Endothelial cell of umbilical vein (primary cell): ENCODE results near the gene GUK1. TPM values are rescaled to one million over a fixed set of nuclear protein-coding genes. Genes with fewer than 3 reads are reported as not detected.

Experiments used
- BruUV-seq: library from RNA; stranded (reverse); fragments of 400-500 nt; replicated peaks from 2 replicates; lab custom pipeline; 2021; lab: Mats Ljungman, UMichigan
- CTCF ChIA-PET: fragments of 300-600, 350-600 bp; sonication (Branson Sonifier 250); formaldehyde crosslinking; loops from one replicate; lab custom pipeline; 2021; ENCODE audit warnings: antibody characterized with exemption, inconsistent platforms; lab: Charles Lee
- POLR2A ChIA-PET: fragments of 300-600, 350-600 bp; sonication (Branson Sonifier 250); formaldehyde crosslinking; loops from one replicate; lab custom pipeline; 2021; ENCODE audit warnings: antibody characterized with exemption, inconsistent platforms; lab: Charles Lee
- DNase-seq: peaks from one replicate; pipeline ENCODE4 v3.0.0-alpha.2; 2011; ENCODE audit warnings: low read depth, low spot score
- FAIRE-seq: peaks from 2 replicates; lab custom pipeline; 2011; peaks lifted over from hg19 to GRCh38; lab: Jason Lieb, UNC
- H2AFZ ChIP-seq: 2 replicates; pipeline ENCODE4 v1.6.0; 2012; ENCODE audit warnings: low read depth, low read length, control low read depth, inconsistent platforms
- H3K27ac ChIP-seq: 2 replicates; pipeline ENCODE4 v1.5.1; 2011; ENCODE audit warnings: low read depth, mild to moderate bottlenecking, control low read depth, low read length, moderate library complexity; ENCODE audit not compliant: insufficient read depth
- H3K27me3 ChIP-seq, 2 experiments: 2 replicates each; pipeline versions ENCODE4 v1.6.0 to v1.6.1; 2011; ENCODE audit warnings: low read length in 2 of 2, mixed read lengths in 1 of 2; ENCODE audit not compliant: control insufficient read depth in 2 of 2, insufficient read depth in 2 of 2
- H3K36me3 ChIP-seq, 2 experiments: 2 replicates in 1 of 2; 3 replicates in 1 of 2; pipeline ENCODE4 v1.5.1; 2011; ENCODE audit warnings: low read length in 2 of 2, mild to moderate bottlenecking in 1 of 2, moderate library complexity in 1 of 2; ENCODE audit not compliant: control insufficient read depth in 2 of 2, insufficient read depth in 2 of 2; ENCODE audit errors: extremely low read depth in 1 of 2
- H3K4me1 ChIP-seq: 3 replicates; pipeline ENCODE4 v1.5.1; 2011; ENCODE audit warnings: mild to moderate bottlenecking, low read length; ENCODE audit not compliant: control insufficient read depth, insufficient read depth; ENCODE audit errors: extremely low read depth
- H3K4me2 ChIP-seq: 2 replicates; pipeline ENCODE4 v1.6.1; 2011; ENCODE audit warnings: low read length, control low read depth, mixed read lengths; ENCODE audit not compliant: insufficient read depth
- H3K4me3 ChIP-seq, 3 experiments: fragments of 200-600 bp in 1 of 3; sonication (generic), shearing (Covaris generic) in 1 of 3; replicated peaks in 1 of 3; 2 replicates each; pipeline ENCODE4 v1.5.1; 2011 to 2016; ENCODE audit warnings: control low read depth in 3 of 3, low read length in 3 of 3, mild to moderate bottlenecking in 2 of 3, inconsistent platforms in 1 of 3, low read depth in 1 of 3, moderate library complexity in 1 of 3; ENCODE audit not compliant: insufficient read depth in 1 of 3
- H3K79me2 ChIP-seq: 2 replicates; pipeline ENCODE4 v1.6.0; 2012; ENCODE audit warnings: low read length, inconsistent platforms; ENCODE audit not compliant: control insufficient read depth, insufficient read depth
- H3K9ac ChIP-seq: replicated peaks from 2 replicates; pipeline ENCODE3; 2011; ENCODE audit warnings: low read length, control low read depth; ENCODE audit not compliant: insufficient read depth; ENCODE audit errors: extremely low read depth
- H3K9me1 ChIP-seq: replicated peaks from 3 replicates; pipeline ENCODE4 v1.6.0; 2011; ENCODE audit warnings: mild to moderate bottlenecking, low read length; ENCODE audit not compliant: control insufficient read depth, insufficient read depth; ENCODE audit errors: extremely low read depth
- H3K9me3 ChIP-seq: replicated peaks from 2 replicates; pipeline ENCODE4 v1.5.1; 2012; ENCODE audit warnings: low read length, inconsistent platforms; ENCODE audit not compliant: control insufficient read depth, insufficient read depth
- H4K20me1 ChIP-seq: replicated peaks from 2 replicates; pipeline ENCODE3; 2011; ENCODE audit warnings: mild to moderate bottlenecking, low read length; ENCODE audit not compliant: control insufficient read depth, insufficient read depth; ENCODE audit errors: extremely low read depth
- EZH2 ChIP-seq: IDR thresholded peaks from 2 replicates; pipeline ENCODE4 v1.6.1; 2012; ENCODE audit warnings: borderline replicate concordance, low read depth, mild to moderate bottlenecking, moderate library complexity, low read length, inconsistent platforms; ENCODE audit not compliant: severe bottlenecking
- FOS ChIP-seq: IDR thresholded peaks from 2 replicates; pipeline ENCODE4 v1.6.1; 2011; ENCODE audit warnings: mild to moderate bottlenecking, low read length, moderate library complexity, borderline replicate concordance; ENCODE audit not compliant: insufficient read depth
- GATA2 ChIP-seq: IDR thresholded peaks from 2 replicates; pipeline ENCODE4 v1.7.0; 2011; ENCODE audit warnings: low read depth, mild to moderate bottlenecking, moderate library complexity, mixed read lengths, low read length; ENCODE audit not compliant: insufficient read length, insufficient read depth
- JUN ChIP-seq: IDR thresholded peaks from 2 replicates; pipeline ENCODE4 v1.6.1; 2011; ENCODE audit warnings: borderline replicate concordance, low read depth; ENCODE audit not compliant: insufficient read length, insufficient read depth
- MYC ChIP-seq: IDR thresholded peaks from one replicate; pipeline ENCODE4 v1.6.1; 2011; ENCODE audit warnings: mild to moderate bottlenecking, low read depth, low read length
- POLR2A ChIP-seq: IDR thresholded peaks from 2 replicates; pipeline ENCODE4 v1.6.1; 2012; ENCODE audit warnings: low read depth, mild to moderate bottlenecking, control low read depth, low read length
- POLR2AphosphoS5 ChIP-seq: IDR thresholded peaks from 2 replicates; pipeline ENCODE4 v1.6.1; 2012; ENCODE audit warnings: low read depth, mild to moderate bottlenecking, control low read depth, low read length, moderate library complexity; ENCODE audit not compliant: insufficient read depth
- dilution Hi-C: fragments of 300-500 bp; cut with MboI; formaldehyde crosslinking; loops from one replicate; pipeline ENCODE4 v1.15.0; 2019; ENCODE audit warnings: low sequenced_read_pairs; ENCODE audit not compliant: extremely low pct_ligation_motif_present
- intact Hi-C: fragments of 100-400 bp; cut with micrococcal nuclease; formaldehyde crosslinking; loops from one replicate; pipeline ENCODE4 v1.10.0; 2022
- polyA plus RNA-seq, 4 experiments: library from polyadenylated mRNA; depleted of rRNA in 3 of 4; stranded (reverse) in 3 of 4; unstranded in 1 of 4; fragments of >200 nt; gene quantifications; 2 replicates each; pipeline versions ENCODE4 v1.2.1 to v1.2.3, GENCODE V29; 2011 to 2012; ENCODE audit warnings: missing spikeins in 1 of 4
- total RNA-seq: library from RNA; stranded (reverse); gene quantifications from 2 replicates; pipeline ENCODE4 v1.2.3, GENCODE V29; 2021
- TF ChIP-seq, protein P1 (sequence below): IDR thresholded peaks from 2 replicates; pipeline ENCODE4 v1.6.1; 2011; ENCODE audit not compliant: insufficient read depth, insufficient read length
- TF ChIP-seq, protein P2 (sequence below), 2 donors: IDR thresholded peaks; 1 replicate in 1 of 2; 2 replicates in 1 of 2; pipeline ENCODE4 v1.5.1; 2011; ENCODE audit warnings: low read length in 2 of 2, mild to moderate bottlenecking in 2 of 2, moderate library complexity in 2 of 2, control low read depth in 1 of 2, inconsistent platforms in 1 of 2, low read depth in 1 of 2; ENCODE audit not compliant: insufficient read depth in 1 of 2; ENCODE audit errors: extremely low read depth in 1 of 2

The GUK1 gene
- total and polyA plus RNA-seq, 2 donors (not counting 3 experiments of a cell fraction or from before 2014, with no cell fraction given) = 239 to 742 TPM

DNA sequence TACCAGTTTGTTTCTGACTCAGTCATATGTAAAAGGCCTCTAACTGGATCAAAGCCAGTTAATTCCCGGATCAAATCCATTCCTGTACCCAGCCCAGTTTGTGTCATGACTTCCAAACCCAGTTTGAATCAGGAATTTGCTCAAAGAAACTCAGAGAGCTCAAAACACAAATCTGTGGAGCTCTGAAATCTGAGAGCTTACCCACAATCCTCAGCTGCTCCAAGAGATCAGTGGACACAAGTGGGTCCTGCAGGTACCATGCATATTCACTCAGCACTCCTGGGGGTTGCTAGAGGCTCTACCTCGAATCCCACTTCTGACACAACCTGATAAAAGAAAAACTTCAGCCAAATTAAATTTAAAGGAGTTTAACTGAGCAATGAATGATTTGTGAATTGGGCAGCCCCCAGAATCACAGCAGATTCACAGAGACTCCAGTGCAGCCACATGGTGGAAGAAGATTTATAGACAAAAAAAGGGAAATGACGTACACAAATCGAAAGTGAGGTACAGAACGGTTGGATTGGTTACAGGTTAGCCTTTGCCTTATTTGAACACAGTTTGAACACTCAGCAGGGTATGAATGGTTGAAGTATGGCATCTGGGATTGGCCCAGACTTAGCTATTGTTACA lies 19.1 kb upstream of the GUK1 start:
- intact Hi-C loops (no loop called here), dilution Hi-C loops (loop anchor here (10.0 kb wide), 1 partner anchor 64 kb away; no protein-coding TSS in a partner anchor)
- no peaks in the 10 kb centered on the region for H3K9me1 ChIP-seq
- no peak overlapping the region for H3K4me2 ChIP-seq
- ChIA-PET POLR2A (no interaction called here), CTCF (interaction anchor here (1.4 to 1.5 kb wide), 2 partner anchors 10 to 121 kb away, joined by 6 to 7 read pairs; no protein-coding TSS in a partner anchor)
- no peak overlapping the region for H2AFZ ChIP-seq
- H3K4me3 ChIP-seq = no peak overlapping the region
- FAIRE-seq (no peak), DNase-seq (no peak)
- TF ChIP-seq EZH2 (no peak), FOS (no peak), GATA2 (no peak), JUN (no peak)
- TF ChIP-seq, protein P1, sequence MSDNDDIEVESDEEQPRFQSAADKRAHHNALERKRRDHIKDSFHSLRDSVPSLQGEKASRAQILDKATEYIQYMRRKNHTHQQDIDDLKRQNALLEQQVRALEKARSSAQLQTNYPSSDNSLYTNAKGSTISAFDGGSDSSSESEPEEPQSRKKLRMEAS = no peak
- H3K9me3 ChIP-seq = no peaks in the 10 kb centered on the region
- no peak overlapping the region for H3K9ac ChIP-seq
- peaks cover 20 to 21% of the 10 kb centered on the region in 2 experiments for H3K27me3 ChIP-seq
- H3K27ac ChIP-seq = no peak overlapping the region
- BruUV-seq = no TSS peak
- H3K79me2 ChIP-seq = no peaks in the 10 kb centered on the region
- H3K36me3 ChIP-seq = no peaks in the 10 kb centered on the region
- no peaks in the 10 kb centered on the region for H4K20me1 ChIP-seq
- no peaks in the 10 kb centered on the region for H3K4me1 ChIP-seq

DNA sequence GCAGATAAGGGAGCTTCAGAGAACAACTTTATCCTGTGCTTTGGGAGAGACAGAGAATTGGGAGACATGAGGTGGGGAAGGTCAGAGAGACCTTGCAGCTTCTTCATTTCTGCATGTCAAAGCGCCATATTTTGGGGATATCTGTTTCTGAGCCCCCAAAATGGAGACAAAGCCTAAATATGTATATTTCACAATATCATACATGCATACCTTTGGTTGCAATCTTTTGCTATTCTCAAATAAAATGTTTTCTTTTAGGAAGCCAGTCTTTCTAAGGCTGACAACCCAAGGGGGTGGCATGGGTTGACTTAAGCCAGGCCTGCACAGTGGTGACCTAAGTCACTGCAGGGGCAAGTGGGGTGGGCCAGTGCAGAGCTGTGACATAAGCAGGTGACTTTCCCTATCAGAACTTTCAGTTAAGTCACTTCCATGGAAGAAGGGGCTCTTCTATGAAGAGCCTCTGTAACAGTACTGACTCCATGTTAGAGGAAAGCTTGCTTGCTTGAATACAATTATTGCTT lies 17.1 kb upstream of the GUK1 start:
- H3K79me2 ChIP-seq = no peaks in the 10 kb centered on the region
- no peak overlapping the region for H3K4me3 ChIP-seq
- intact Hi-C loops (no loop called here), dilution Hi-C loops (loop anchor here (10.0 kb wide), 1 partner anchor 62 kb away; no protein-coding TSS in a partner anchor)
- H3K27me3 ChIP-seq = peaks cover 23 to 25% of the 10 kb centered on the region in 2 experiments
- no peaks in the 10 kb centered on the region for H3K36me3 ChIP-seq
- ChIA-PET CTCF (interaction anchor here (1.3 to 1.7 kb wide), 2 partner anchors 8 to 123 kb away, joined by 9 read pairs; no protein-coding TSS in a partner anchor), POLR2A (no interaction called here)
- FAIRE-seq (no peak), DNase-seq (no peak)
- H3K9ac ChIP-seq = no peak overlapping the region
- no peaks in the 10 kb centered on the region for H3K4me1 ChIP-seq
- H3K9me1 ChIP-seq = no peaks in the 10 kb centered on the region
- H4K20me1 ChIP-seq = no peaks in the 10 kb centered on the region
- BruUV-seq = no TSS peak
- H3K27ac ChIP-seq = no peak overlapping the region
- no peak overlapping the region for H2AFZ ChIP-seq
- H3K9me3 ChIP-seq = no peaks in the 10 kb centered on the region
- no peak overlapping the region for H3K4me2 ChIP-seq
- TF ChIP-seq GATA2 (no peak), MYC (no peak), FOS (no peak), EZH2 (no peak), JUN (no peak), POLR2AphosphoS5 (no peak), POLR2A (no peak)
- TF ChIP-seq, protein P2, sequence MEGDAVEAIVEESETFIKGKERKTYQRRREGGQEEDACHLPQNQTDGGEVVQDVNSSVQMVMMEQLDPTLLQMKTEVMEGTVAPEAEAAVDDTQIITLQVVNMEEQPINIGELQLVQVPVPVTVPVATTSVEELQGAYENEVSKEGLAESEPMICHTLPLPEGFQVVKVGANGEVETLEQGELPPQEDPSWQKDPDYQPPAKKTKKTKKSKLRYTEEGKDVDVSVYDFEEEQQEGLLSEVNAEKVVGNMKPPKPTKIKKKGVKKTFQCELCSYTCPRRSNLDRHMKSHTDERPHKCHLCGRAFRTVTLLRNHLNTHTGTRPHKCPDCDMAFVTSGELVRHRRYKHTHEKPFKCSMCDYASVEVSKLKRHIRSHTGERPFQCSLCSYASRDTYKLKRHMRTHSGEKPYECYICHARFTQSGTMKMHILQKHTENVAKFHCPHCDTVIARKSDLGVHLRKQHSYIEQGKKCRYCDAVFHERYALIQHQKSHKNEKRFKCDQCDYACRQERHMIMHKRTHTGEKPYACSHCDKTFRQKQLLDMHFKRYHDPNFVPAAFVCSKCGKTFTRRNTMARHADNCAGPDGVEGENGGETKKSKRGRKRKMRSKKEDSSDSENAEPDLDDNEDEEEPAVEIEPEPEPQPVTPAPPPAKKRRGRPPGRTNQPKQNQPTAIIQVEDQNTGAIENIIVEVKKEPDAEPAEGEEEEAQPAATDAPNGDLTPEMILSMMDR (IDR thresholded peaks at IDR 0.05; ENCODE audit: extremely low read depth in 1 of 2, insufficient read depth in 1 of 2, low read depth in 1 of 2, low read length in 2 of 2) = no peak
- TF ChIP-seq, protein P1 = no peak
